NCI-H774 (cell line): ENCODE data around the gene TLR3.
"Not testable (repeated sequence)": the region's sequence is repeated elsewhere in the genome, so short reads cannot be mapped to it uniquely, and the experiment has no call there.

Experiments used
- DNase-seq: peaks from one replicate; lab custom pipeline; 2025; lab: John Stamatoyannopoulos, UW

Gene TLR3

DNA sequence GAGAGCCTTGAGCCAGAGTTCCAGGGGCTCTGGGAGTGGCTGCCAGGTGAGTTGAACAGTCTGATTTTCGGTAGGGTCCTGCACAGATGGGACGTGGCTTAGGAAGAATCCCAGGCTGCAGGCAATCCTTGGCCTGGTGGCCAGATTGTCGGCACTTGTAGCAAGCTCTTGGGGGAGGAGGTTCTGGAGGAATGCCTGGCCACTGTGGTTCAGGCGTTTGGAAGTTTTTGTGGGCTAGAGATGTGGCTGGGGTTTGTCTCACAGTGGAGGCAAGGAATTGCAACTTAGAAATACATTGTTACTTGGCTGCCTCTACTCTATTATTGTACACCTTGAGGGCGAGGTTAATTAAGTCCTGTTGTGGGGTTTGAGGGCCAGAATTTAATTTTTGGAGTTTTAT, 21.5 kb upstream of the TLR3 start:
- DNase-seq, result not testable (repeated sequence)

DNA sequence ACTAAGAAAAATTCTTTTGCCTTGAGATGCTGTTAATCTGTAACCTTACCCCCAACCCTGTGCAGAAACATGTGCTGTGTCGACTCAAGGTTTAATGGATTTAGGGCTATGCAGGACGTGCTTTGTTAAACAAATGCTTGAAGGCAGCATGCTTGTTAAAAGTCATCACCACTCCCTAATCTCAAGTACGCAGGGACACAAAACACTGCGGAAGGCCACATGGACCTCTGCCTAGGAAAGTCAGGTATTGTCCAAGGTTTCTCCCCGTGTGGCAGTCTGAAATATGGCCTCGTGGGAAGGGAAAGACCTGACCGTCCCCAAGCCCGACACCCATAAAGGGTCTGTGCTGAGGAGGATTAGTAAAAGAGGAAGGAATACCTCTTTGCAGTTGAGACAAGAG, 18.8 kb upstream of the TLR3 start:
- not testable (repeated sequence) for DNase-seq

DNA sequence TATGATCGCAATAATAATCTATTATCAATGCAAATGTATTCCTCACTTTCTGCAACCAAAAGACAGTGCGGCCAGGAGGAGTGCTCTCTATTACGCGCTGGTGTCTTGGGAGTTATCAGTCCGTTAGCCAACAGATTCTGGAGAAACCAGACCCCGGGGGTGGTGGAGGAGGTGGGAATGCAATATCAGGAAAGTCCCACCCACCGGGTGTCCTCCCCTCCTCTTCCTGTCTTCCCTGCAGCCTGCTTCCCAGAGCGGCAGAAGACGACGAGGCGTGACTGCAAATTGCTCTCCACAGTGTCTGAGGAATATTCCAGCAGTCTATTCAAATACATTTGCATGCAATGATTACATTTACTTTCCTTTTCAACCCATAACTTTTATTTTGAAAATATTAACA, 17.9 kb upstream of the TLR3 start:
- no peak for DNase-seq

DNA sequence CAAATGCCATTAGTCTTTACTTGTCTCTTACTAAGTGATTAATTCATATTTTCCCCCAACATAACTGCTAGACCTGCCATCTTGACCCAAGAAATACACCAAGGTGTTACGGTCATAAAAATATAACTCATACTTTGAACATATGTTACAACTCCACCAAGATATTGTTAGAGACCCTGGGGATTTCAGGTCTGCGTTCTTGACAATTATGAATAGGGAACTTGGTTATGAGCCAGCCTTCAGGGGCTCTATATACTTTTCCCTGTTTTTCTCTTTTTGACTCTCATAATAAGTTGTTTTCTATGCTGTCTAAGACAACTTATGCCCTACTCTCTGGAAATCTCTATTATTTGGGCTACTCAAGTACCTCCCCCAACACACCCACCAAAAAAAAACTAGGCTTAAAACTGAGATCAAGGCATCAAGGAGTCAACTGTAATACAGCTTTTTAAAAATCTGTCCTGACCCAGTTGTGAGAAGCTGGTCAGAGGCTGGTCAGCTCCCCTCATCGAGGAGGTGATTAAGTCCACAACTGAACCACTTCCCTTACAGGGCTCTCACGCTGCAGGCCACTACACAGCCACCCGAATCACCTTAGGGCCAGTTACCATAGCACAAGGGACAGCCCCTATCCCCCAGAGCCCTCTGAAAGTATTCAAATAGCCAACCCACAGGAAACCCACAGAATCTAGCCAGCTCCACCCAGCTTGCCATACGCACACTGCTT, 10.5 kb upstream of the TLR3 start:
- no peak for DNase-seq

DNA sequence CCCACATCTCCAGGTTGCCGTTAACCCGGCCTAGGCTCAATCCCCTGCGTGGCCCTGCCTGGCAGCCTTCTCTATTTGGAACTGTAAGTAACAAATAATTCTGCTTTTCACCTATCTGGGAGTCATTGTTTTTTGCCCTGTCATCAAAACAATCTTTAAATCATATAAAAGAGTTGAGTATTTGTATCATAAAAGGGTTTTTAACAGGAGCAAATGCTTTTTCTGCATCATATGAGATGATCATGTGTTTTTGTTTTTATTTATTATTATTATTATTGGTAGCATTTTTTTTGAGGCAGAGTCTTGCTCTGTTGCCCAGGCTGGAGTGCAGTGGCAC, 10.0 kb upstream of the TLR3 start:
- no peak for DNase-seq

DNA sequence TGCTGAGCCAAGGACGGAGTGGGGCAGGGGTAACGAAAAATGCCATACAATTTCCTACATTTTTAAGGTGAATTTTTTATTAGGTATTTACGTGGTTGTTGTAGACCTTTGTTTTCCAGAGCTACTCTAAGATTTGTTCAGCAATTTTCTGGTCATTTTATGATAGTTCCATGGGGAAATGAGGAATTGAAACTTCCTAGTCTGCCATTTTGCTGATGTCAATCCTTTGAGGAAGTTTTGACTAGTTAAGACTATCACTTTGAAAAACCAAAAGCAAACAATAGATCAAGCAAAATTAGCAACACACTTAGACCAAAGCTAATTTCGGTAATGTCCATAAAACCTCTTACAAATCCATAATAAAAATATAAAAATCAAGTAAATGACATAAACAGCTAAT, 7.0 kb upstream of the TLR3 start:
- no peak for DNase-seq

DNA sequence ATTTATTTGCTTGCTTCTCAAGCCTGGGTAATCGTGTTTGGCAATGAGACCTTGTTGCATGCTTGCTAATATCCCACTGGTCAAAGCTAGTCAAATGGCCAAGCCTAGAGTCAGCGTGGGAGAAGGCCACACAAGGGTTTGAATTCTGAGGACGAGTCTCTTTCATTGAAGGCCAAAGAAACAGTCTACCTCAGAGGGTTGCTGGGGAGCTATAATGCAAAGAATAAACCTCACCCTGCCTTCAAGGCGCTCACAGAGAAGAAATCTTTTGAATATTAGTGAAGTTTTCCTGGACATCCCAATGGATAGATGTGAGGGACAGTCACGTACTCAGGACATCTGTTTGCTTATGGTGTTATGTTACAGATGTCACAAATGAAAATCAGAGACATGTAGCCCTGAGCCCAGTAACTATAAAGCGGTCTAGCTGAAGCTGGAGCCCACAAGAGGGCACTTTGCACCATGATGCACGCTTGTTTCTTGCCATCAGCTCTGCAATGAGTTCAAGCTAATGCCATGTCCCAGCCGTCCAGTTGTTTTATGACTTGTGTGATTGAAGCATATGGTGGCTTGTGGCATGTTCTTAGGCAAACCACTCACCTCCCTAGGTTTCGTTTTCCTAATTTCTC, 1.1 kb upstream of the TLR3 start:
- DNase-seq, result peak; percentile 60

DNA sequence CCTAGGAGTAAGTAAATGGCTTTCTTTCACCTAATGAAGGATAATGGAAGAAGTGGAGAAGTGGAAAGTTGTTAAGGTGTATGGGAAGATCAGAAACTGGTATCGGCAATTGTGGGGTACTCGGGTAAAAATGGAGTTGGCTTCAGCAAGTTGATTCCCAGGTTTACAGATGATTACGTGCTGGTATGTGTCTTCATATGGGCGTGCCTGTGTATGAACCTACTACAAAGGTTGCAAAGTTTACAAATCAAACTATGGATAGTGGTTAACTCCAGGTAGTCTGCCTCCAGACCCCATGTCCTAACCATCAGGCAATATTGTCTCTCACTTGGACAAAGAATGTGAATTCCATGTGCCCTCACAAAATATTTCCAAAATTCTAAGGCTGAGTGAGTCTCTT, 773 bp downstream of the TLR3 start:
- DNase-seq, result no peak

DNA sequence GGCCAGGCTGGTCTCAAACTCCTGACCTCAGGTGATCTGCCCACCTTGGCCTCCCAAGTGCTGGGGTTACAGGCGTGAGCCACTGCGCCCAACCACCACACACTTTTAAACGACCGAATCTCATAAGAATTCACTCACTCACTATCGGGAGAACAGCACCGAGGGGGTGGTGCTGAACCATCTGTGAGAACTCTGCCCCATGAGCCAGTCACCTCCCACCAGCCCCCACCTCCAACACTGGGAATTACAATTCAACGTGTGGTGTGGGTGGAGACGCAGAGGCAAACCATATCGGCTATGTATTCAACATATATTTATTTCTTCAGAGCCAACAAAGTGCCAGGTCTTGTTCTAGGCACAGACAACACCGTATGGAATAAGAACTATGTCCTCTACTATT, 3.6 kb downstream of the TLR3 start:
- DNase-seq, result no peak

DNA sequence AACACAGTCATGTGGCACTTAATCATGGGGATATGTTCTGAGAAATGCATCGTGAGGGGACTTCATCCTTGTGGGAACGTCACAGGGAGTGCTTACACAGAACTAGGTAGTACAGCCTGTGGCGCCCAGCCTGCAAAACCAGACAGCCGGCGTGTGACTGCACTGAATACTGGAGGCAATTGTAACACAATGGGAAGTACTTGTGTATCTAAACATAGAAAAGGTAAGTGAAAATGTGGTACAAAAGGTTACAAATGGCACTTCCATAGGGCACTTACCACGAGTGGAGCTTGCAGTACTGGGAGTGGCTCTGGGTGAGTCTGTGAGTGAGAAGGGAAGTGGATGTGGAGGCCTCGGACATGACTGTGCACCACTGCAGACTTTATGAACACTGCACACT, 5.2 kb downstream of the TLR3 start:
- peak; percentile 38 for DNase-seq

DNA sequence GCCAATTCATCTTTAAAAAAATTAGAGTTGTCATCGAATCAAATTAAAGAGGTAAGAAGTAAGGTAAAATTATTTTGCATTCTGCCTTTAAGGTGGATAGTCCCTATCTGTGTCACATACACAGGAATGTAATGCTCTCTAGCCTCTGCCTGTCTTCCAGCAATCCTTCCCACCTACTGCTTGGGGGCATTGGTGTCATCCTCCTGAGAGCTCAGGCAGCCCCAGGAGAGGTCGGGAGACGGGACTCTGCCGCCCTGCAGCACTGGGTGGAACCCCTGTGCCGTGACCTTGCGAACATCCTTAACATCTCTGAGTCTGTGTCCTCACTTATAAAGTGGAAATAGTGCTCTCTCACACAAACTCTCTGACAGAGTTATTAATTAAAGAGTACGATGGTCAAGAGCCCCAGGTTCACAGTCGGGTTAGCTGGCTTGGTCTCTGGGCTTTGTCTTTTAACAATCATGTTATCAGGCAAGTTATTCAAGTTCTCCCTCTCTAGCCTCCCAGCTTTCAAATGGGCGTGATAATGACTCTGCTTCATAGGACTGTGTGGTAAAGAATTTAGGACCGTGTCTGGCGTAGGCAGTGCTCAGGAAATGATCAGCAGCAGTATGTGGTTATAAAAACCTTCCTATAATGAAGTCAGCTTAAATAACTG, 10.2 kb downstream of the TLR3 start:
- no peak for DNase-seq

DNA sequence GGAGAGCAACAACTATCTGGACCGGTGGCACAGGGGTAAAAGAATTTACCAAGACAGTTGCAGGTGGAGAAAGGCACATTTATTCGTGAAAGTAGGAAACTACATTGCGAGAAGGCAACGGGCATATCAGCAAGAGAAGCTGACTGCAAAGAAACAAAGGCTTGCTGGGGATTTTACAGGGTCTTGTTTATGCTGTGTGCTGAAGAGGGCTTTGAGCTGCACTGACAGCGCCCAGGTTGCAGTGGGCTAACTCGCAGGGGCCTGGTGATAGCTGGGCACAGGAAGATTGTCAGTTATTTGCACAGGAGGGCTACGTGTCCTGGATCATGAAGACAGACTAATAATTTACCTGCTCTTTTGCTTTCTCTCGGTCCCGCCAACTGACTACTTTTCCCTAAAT, 10.7 kb downstream of the TLR3 start:
- no peak for DNase-seq

DNA sequence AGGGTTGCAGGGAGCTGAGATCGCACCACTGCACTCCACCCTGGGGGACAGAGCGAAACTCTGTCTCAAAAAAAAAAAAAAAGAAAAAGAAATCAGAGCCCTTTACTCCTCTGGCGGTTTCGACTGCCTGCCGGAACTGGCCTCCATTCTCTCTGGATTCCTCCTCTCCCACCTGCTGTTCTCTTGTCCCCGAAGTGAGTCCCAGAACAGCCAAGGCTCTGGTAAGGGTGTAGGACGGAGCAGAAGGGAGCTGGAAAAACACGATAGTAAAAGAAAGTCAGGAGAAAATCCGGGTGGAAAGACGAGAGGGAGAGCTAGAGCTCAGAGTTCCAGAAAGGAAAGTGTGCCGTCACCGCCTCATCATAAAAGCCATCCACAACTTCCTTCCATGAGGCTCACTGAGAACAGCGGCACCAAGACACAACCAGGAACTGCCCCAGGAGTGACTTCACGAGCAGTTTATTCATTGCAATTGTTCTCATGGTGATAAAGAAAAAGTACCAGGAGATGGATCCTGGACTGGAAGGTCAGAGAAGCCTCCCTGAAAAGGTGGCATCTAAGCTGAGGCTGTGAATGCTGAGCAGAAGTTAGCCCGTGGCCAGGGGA, 12.3 kb downstream of the TLR3 start:
- no peak for DNase-seq

DNA sequence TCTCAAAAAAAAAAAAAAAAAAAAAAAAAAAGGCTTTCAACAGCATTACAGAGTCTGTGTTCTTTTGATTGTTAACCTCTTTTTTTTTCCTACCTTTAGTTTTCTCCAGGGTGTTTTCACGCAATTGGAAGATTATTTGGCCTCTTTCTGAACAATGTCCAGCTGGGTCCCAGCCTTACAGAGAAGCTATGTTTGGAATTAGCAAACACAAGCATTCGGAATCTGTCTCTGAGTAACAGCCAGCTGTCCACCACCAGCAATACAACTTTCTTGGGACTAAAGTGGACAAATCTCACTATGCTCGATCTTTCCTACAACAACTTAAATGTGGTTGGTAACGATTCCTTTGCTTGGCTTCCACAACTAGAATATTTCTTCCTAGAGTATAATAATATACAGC, 13.3 kb downstream of the TLR3 start:
- DNase-seq, result no peak

DNA sequence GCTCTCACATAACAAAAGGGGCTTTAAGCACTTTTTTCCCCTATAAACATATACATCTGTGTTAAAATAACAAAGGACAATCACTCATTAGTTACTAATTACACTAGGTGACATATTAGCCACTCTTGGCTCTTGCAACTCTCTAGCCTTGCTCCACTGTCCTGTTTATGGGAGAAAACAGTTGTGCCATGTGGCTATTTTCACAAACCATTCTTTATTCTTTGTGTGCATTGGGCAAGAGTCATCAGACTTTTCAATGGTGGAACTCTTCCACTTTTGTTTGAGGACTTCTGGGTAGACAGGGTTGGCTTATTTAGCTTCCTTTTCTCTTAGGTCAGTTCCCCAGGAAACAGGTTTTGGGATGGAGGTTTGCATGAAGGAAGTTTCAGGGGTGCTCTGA, 19.6 kb downstream of the TLR3 start:
- no peak for DNase-seq

DNA sequence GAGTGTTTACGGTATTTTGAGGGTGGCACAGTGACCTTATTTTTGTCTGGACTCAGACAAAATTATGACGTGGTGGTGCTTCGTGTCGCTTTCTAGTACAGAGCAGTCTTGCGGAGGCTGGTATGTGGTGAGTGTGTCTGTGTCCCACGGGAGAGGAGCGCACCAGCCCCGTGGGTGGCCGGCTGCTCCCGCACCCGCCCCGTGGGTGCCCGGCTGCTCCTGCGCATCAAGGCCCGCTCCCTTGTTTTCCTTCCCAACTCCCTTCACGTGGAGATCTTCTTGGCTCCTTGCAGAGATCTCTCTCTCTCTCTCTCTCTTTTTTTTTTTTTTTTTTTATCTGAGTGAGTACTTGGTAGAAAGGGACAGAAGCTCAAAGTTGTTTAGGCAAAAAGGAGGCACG, 23.3 kb downstream of the TLR3 start:
- DNase-seq, result no peak

DNA sequence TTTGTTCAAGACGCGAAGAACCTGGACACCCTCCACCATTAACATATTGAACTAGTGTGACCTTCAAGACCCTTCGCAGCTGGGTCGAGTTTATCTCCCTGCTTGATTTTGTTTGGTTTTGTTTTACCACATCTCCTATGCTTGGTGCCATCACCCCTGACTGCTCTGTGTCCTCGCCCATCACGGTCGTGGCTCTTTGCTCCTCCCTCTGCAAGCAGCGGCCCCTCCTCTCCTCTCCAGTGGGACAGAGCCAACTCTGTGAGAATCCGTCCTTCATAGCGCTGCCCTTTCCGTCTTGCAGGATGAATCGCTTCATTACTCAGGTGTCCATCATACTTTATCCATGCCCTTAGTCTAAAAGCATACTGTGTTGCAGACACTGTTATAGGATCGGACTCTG, 26.4 kb downstream of the TLR3 start:
- no peak for DNase-seq

DNA sequence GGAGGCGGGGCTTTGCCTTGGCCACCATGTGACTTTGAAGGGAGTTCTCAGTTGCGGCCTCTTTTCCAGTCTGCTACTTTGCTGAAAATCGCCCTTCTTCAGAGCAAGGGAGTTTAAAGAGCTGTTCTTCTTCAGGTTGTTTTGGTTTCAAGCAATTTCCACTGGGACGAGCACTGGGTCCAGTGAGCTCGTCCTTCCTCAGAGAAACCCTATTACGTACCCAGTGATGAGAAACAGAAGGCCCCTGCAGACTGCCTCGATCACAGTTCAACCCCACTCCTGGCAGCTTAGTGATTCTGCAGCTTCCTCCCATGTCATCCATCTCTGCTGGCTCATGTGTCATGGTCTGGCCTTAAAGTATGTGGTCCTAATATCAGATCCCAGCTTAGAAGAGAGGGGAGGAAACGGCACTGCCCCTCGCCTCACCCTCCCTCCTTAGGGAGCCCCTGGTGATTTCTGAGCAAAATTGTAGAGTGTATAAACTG, 27.8 kb downstream of the TLR3 start:
- DNase-seq, result no peak

DNA sequence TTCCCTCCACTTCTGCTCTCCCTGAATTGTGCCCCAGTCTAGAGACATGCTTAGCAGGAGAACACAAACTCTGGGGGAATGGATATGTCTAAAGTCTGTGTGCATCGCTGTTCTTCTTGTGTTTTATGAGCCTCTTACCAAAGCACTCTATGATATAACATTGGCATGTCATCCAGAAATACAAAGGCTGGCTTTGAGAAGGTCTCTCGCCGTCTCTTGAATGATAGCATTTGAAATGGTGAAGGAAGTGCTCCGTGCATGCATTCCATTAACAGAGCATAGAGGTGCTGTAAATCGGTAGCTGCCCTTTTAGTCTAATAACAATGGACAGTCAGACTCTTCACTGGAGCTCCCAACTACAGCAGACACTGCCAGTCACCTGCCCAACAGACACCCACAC, 28.4 kb downstream of the TLR3 start:
- no peak for DNase-seq

DNA sequence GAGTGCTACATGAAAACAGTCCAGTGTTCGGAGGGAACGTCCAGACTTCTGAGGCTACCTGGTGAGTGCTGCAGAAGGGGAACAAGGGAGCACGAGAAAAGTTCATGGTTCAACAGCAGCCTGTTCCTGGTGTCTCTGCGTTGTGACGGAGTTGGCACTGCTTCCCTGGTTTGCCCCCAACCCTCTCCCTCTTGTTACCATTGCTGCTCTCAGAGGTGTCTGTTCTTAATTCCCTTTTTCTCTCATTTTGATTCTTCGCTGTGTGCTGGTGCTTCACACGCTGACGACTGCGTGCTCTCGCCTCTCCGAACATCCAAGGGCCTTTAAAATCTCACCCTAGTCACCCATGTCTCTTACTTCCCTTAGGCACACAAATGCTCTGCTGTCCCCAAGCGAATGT, 34.0 kb downstream of the TLR3 start:
- DNase-seq, result no peak

DNA sequence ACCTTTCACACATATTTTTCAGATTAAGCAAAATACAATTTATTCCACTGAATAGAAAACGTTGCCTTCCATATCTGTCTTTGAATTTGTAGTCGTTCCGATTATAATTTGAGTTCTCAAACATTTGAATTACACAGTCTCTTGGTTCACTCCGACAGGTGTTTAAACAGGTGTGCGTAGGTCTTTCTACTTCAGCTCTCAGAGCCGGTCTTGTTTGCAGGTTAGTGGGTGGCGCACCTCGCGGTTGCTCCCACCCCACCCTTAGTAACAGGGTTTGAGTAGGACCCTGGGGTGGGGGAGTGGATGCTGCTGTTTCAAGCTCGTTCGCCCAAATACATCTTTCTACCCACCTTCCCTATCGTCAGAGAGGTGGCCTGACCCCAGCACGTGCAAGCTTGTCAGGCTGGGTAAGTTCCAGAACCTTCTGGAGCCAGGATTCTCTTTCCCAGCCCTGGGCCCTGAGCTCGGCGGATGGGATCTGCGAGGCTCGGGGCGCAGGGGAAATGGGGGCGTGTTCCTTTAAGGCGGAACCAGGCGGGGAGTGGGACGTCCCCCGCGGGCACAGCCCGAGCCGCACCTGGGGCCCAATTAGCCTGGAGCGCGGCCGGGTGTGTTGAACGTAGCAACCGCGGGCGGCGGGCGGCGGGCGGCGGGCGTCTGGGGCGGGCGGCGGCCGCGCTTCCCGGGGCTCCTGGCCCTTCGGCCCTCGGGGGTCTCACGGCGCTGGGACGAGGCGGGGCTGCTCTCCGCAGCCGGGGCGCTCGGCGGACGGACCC, 35.3 kb downstream of the TLR3 start, which contains the start of gene FAM149A:
FAM149A (plus strand) TSS at position 591 of the 776 bp plus-strand sequence.
- DNase-seq, result peak; percentile 35
